ENCODE results near the gene KRTAP4-5. TPM values are rescaled to one million over a fixed set of nuclear protein-coding genes. Genes with fewer than 3 reads are reported as not detected.

KRTAP4-5 gene
- not detected in 2 replicates for total RNA-seq

GRCh38 chr17:41149652-41149985 lies at the start of gene KRTAP4-5:
KRTAP4-5 (minus strand) TSS chr17:41149825; CDS start chr17:41149767, 58 bp downstream.

GRCh38 chr17:41189837-41190318 lies 40.3 kb upstream of the KRTAP4-5 start, which contains the start of gene KRTAP9-1:
KRTAP9-1 (plus strand) TSS chr17:41189887; CDS start chr17:41189887, 0 bp downstream.

GRCh38 chr17:41184480-41184961 lies 34.9 kb upstream of the KRTAP4-5 start, which contains the start of gene KRTAP4-1:
KRTAP4-1 (minus strand) TSS chr17:41184911; CDS start chr17:41184854, 57 bp downstream.

GRCh38 chr17:41177727-41178271 lies 28.2 kb upstream of the KRTAP4-5 start, which contains the start of gene KRTAP4-2:
KRTAP4-2 (minus strand) TSS chr17:41178221; CDS start chr17:41178164, 57 bp downstream.

GRCh38 chr17:41168121-41168520 lies 18.5 kb upstream of the KRTAP4-5 start, which contains the start of gene KRTAP4-3:
KRTAP4-3 (minus strand) TSS chr17:41168221; CDS start chr17:41168172, 49 bp downstream.

GRCh38 chr17:41160648-41161047 lies 11.0 kb upstream of the KRTAP4-5 start, which contains the start of gene KRTAP4-4:
KRTAP4-4 (minus strand) TSS chr17:41160748; CDS start chr17:41160691, 57 bp downstream.

GRCh38 chr17:41140360-41141131 lies 9.1 kb downstream of the KRTAP4-5 start, which contains the start of gene KRTAP4-6:
KRTAP4-6 (minus strand) TSS chr17:41140544; CDS start chr17:41140487, 57 bp downstream.

GRCh38 chr17:41123991-41124371 lies 25.6 kb downstream of the KRTAP4-5 start, which contains the start of gene KRTAP4-12:
KRTAP4-12 (minus strand) TSS chr17:41124182; CDS start chr17:41124122, 60 bp downstream.

GRCh38 chr17:41117846-41118386 lies 31.7 kb downstream of the KRTAP4-5 start, which contains the start of gene KRTAP4-11:
KRTAP4-11 (minus strand) TSS chr17:41118373; CDS start chr17:41118315, 58 bp downstream.

GRCh38 chr17:41105347-41105746 lies 44.3 kb downstream of the KRTAP4-5 start, which contains the start of gene KRTAP4-9:
KRTAP4-9 (plus strand) TSS chr17:41105389; CDS start chr17:41105389, 0 bp downstream.

GRCh38 chr17:41101586-41102259 lies 47.9 kb downstream of the KRTAP4-5 start, which contains the start of gene KRTAP4-16:
KRTAP4-16 (minus strand) TSS chr17:41102209; CDS start chr17:41102209, 0 bp downstream.

Other genes starting within 250 kb of the KRTAP4-5 start
- gene KRT23, start 212.2 kb downstream of the KRTAP4-5 start, total RNA-seq: not detected in 2 replicates
- not detected in 2 replicates for gene KRT39, start 182.9 kb downstream of the KRTAP4-5 start, total RNA-seq
- not detected in 2 replicates for gene KRT40, start 165.5 kb downstream of the KRTAP4-5 start, total RNA-seq
- gene KRTAP3-3, start 155.7 kb downstream of the KRTAP4-5 start, total RNA-seq: not detected in 2 replicates
- not detected in 2 replicates for gene KRTAP3-2, start 149.9 kb downstream of the KRTAP4-5 start, total RNA-seq
- not detected in 2 replicates for gene KRTAP3-1, start 140.7 kb downstream of the KRTAP4-5 start, total RNA-seq
- gene KRTAP1-5, start 122.6 kb downstream of the KRTAP4-5 start, total RNA-seq: not detected in 2 replicates
- not detected in 2 replicates for gene KRTAP1-4, start 119.6 kb downstream of the KRTAP4-5 start, total RNA-seq
- not detected in 2 replicates for gene KRTAP1-3, start 115.0 kb downstream of the KRTAP4-5 start, total RNA-seq
- not detected in 2 replicates for gene KRTAP1-1, start 108.4 kb downstream of the KRTAP4-5 start, total RNA-seq
- gene KRTAP2-1, start 102.5 kb downstream of the KRTAP4-5 start, total RNA-seq: not detected in 2 replicates
- not detected in 2 replicates for gene KRTAP2-2, start 94.6 kb downstream of the KRTAP4-5 start, total RNA-seq
- gene KRTAP2-3, start 89.7 kb downstream of the KRTAP4-5 start, total RNA-seq: not detected in 2 replicates
- gene KRTAP2-4, start 83.9 kb downstream of the KRTAP4-5 start, total RNA-seq: not detected in 2 replicates
- gene KRTAP4-7, start 65.7 kb downstream of the KRTAP4-5 start, total RNA-seq: not detected in 2 replicates
- gene KRTAP4-8, start 51.7 kb downstream of the KRTAP4-5 start, total RNA-seq: not detected in 2 replicates
- gene KRTAP4-16, start 47.6 kb downstream of the KRTAP4-5 start, total RNA-seq: not detected in 2 replicates
- not detected in 2 replicates for gene KRTAP4-9, start 44.4 kb downstream of the KRTAP4-5 start, total RNA-seq
- gene KRTAP4-11, start 31.5 kb downstream of the KRTAP4-5 start, total RNA-seq: not detected in 2 replicates
- not detected in 2 replicates for gene KRTAP4-12, start 25.6 kb downstream of the KRTAP4-5 start, total RNA-seq
- not detected in 2 replicates for gene KRTAP4-6, start 9.3 kb downstream of the KRTAP4-5 start, total RNA-seq
- not detected in 2 replicates for gene KRTAP4-4, start 10.9 kb upstream of the KRTAP4-5 start, total RNA-seq
- gene KRTAP4-3, start 18.4 kb upstream of the KRTAP4-5 start, total RNA-seq: not detected in 2 replicates
- gene KRTAP4-2, start 28.4 kb upstream of the KRTAP4-5 start, total RNA-seq: not detected in 2 replicates
- gene KRTAP4-1, start 35.1 kb upstream of the KRTAP4-5 start, total RNA-seq: not detected in 2 replicates
- gene KRTAP9-1, start 40.1 kb upstream of the KRTAP4-5 start, total RNA-seq: not detected in 2 replicates
- gene KRTAP9-2, start 76.8 kb upstream of the KRTAP4-5 start, total RNA-seq: not detected in 2 replicates
- gene KRTAP9-3, start 82.6 kb upstream of the KRTAP4-5 start, total RNA-seq: not detected in 2 replicates
- not detected in 2 replicates for gene KRTAP9-8, start 88.2 kb upstream of the KRTAP4-5 start, total RNA-seq
- not detected in 2 replicates for gene KRTAP9-4, start 99.9 kb upstream of the KRTAP4-5 start, total RNA-seq
- gene KRTAP9-9, start 105.6 kb upstream of the KRTAP4-5 start, total RNA-seq: not detected in 2 replicates
- not detected in 2 replicates for gene KRTAP9-6, start 115.6 kb upstream of the KRTAP4-5 start, total RNA-seq
- gene KRTAP9-7, start 125.9 kb upstream of the KRTAP4-5 start, total RNA-seq: not detected in 2 replicates
- not detected in 2 replicates for gene KRTAP29-1, start 153.0 kb upstream of the KRTAP4-5 start, total RNA-seq
- gene KRTAP16-1, start 159.5 kb upstream of the KRTAP4-5 start, total RNA-seq: not detected in 2 replicates
- gene KRTAP17-1, start 165.9 kb upstream of the KRTAP4-5 start, total RNA-seq: not detected in 2 replicates
- not detected in 2 replicates for gene KRT33A, start 201.0 kb upstream of the KRTAP4-5 start, total RNA-seq
- gene KRT33B, start 220.0 kb upstream of the KRTAP4-5 start, total RNA-seq: not detected in 2 replicates
- gene KRT34, start 232.5 kb upstream of the KRTAP4-5 start, total RNA-seq: not detected in 2 replicates
- not detected in 2 replicates for gene KRT31, start 247.8 kb upstream of the KRTAP4-5 start, total RNA-seq

Data from endothelial cell of coronary artery (primary cell).